RWPE1 (cell line): ENCODE results near the gene SNPH.

Experiments
- CTCF ChIA-PET: fragments of 350-600 bp; sonication (Branson Sonifier 250); formaldehyde crosslinking; extraction: SDS; loops from one replicate; lab custom pipeline; 2021; lab: Yijun Ruan, JAX
- POLR2A ChIA-PET: fragments of 400-600 bp; formaldehyde crosslinking; extraction: SDS; loops from one replicate; lab custom pipeline; 2020; ENCODE audit warnings: antibody characterized with exemption; ENCODE audit not compliant: low non-redundant PET; lab: Yijun Ruan, JAX
- DNase-seq: peaks from one replicate; pipeline ENCODE4 v3.0.0; 2012; ENCODE audit warnings: low spot score
- H3K27ac ChIP-seq: fragments of 450-650 bp; 2 replicates; pipeline ENCODE4 v1.5.1; 2017
- CTCF ChIP-seq: fragments of 450-650 bp; conservative IDR thresholded peaks from 2 replicates; pipeline ENCODE4 v1.5.1; 2017; ENCODE audit warnings: low read depth, mild to moderate bottlenecking

SNPH gene

GRCh38 chr20:1308702-1309095 is 42.6 kb downstream of the SNPH start:
- no peak overlapping the region for H3K27ac ChIP-seq
- ChIA-PET CTCF (no interaction called here), POLR2A (no interaction called here)
- no peak for TF ChIP-seq CTCF
- no peak for DNase-seq

DNA sequence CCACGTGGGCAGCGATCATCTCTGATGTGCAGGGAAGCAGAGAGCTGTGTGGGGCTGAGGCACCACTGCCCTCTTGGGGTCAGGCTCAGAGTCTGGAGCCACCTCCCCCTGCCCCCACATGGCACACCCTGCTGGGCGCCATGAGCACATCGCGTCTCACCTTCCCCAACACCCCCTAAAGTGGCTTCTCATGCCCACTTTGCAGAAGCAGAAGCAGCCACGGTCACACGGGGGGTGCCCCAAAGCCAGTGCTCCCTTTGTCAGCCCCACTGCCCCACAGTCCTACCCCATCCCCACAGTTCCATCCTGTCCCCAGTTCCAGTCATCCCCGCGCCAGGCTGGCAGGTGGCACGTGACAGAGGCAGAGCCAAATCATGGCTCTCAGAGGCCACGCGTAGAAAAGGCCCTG is 43.3 kb downstream of the SNPH start:
- no peak for TF ChIP-seq CTCF
- ChIA-PET POLR2A (no interaction called here), CTCF (interaction anchor here (0.7 kb wide), 1 partner anchor 19 kb away, joined by 3 read pairs; no protein-coding TSS in a partner anchor)
- DNase-seq, result no peak
- no peak overlapping the region for H3K27ac ChIP-seq

DNA sequence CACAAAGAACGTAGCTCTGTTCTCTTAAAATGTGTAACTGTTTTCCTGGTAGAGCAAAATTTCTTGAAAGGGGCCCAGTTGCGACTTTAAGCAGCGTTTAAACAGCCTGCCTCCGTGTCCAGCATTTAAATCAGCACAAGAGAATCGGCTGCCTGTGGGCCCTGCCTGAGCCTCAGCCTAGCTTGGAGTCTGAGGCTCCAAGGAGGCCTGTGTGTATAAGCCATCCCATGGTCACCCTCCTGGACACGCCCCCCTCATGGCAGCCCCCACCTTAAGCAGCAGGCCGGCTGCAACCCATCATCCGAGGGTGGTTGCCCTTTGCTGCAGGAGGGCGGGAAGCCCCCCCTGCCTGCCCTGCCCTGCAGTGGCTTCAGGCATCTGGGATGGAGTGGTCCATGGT is 44.0 kb downstream of the SNPH start:
- ChIA-PET CTCF (no interaction called here), POLR2A (no interaction called here)

DNA sequence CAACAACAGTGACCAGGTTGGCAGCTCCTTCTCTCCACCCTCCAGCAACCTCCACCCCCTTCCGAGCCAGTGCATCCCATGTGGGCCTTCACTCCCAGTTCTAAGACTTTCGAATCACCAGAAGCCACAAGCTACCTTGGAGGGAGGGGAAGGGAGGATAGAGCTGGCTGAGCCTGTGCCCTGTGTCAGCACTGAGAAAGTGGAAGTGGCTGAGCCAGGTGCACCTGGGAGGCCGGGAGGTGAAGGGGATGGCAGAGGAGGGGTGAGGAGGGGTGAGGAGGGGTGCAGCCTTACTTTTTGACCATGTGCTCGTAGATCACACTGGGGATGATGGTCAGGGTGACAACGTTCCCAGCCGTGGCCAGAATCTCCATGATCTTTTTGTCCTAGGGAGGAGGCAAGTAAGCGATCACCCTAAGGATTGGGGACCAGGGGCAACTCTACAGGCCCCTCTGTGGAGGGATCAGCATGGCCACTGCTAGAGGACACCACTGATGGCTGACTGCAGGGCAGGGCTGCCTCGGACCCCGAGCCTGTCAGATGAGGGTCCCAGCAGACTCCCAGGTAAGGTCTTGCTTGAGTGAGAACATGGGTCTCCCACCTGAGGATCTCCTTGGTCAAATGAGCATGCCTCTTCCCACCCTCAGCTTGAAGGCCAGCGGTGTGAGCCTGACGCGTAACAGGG is 44.6 kb downstream of the SNPH start:
- ChIA-PET CTCF (no interaction called here), POLR2A (no interaction called here)
- TF ChIP-seq CTCF, result no peak
- DNase-seq, result no peak
- H3K27ac ChIP-seq, result no peak overlapping the region

More for the DNA sequence above, 44.0 kb downstream of the SNPH start:
- TF ChIP-seq CTCF, result no peak
- no peak overlapping the region for H3K27ac ChIP-seq
- DNase-seq, result no peak

- POLR2A ChIA-PET, result no interaction called here
- CTCF ChIA-PET, result interaction anchor here (0.6 to 1.6 kb wide), 5 partner anchors 8 to 192 kb away, joined by 3 to 4 read pairs (median 3); partner anchors contain the start of gene SDCBP2
- H3K27ac ChIP-seq, result no peak overlapping the region
- TF ChIP-seq CTCF, result no peak
- no peak for DNase-seq
Measured at GRCh38 chr20:1312308-1312707, 46.2 kb downstream of the SNPH start.

GRCh38 chr20:1312904-1313235 is 46.8 kb downstream of the SNPH start:
- no peak for DNase-seq
- POLR2A ChIA-PET, result no interaction called here
- no peak for TF ChIP-seq CTCF
- no peak overlapping the region for H3K27ac ChIP-seq
- CTCF ChIA-PET, result interaction anchor here (0.6 to 1.6 kb wide), 9 partner anchors 9 to 357 kb away, joined by 3 to 5 read pairs (median 3); partner anchors contain the start of gene SDCBP2
